ENCODE measurements around the gene SHC3.

SHC3 gene

DNA sequence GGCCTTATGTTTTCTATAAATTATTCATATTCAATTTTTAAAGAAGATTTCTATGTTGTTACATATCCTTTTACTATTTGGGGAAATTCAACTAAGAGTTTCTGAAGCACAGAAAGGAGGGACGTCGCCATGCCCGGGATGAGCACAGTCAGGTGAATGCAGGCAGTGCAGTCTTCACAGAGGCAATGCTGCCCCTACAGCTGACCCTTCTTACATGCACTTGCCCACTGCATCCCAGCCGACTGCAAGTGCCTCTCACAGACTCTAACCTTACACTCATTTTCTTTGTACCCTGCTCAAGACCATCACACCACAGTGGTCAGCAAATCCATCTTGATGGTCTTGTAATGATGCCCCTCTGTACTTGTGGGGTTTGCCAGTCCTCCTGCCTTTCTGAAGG, 73.8 kb downstream of the SHC3 start:
- DNase-seq = no peak

DNA sequence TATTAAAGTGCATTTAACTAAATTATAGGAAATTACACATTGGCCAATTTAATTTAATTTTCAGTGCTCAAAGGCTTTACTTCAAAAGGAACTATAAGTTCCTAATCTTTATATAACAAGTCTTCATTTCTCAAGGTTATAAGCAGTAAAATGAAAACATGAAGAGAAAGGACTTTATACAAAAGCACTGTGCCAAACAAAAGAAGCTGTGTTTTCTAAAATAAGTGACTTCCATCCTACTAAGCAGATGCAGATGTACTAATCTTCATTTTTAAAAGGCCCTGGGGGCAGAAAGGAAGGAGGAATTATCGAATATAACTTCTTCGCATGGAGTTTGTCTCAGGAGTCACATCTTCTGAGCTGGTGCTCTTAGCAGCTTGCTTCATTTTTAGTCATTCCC, 81.4 kb downstream of the SHC3 start:
- DNase-seq = no peak

DNA sequence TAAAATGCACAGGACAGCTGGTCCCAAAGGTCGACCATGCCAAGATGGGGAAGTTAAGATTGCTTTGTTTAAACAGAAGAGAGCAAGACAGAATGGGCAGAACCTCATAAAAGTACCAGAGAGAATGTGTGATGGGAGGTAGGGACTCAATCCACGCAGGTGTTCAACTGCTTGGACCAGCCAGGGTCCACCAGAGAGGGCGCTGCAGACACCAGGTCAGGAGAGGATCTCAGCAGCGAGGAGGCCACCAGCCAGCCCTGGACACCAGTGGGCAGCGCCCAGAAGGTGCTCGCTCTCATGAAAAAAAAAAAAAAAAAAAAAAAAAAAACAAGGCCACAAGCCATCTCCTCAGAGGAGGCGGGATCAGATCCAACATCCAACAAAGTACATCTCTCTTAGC, 81.8 kb downstream of the SHC3 start:
- DNase-seq = no peak

DNA sequence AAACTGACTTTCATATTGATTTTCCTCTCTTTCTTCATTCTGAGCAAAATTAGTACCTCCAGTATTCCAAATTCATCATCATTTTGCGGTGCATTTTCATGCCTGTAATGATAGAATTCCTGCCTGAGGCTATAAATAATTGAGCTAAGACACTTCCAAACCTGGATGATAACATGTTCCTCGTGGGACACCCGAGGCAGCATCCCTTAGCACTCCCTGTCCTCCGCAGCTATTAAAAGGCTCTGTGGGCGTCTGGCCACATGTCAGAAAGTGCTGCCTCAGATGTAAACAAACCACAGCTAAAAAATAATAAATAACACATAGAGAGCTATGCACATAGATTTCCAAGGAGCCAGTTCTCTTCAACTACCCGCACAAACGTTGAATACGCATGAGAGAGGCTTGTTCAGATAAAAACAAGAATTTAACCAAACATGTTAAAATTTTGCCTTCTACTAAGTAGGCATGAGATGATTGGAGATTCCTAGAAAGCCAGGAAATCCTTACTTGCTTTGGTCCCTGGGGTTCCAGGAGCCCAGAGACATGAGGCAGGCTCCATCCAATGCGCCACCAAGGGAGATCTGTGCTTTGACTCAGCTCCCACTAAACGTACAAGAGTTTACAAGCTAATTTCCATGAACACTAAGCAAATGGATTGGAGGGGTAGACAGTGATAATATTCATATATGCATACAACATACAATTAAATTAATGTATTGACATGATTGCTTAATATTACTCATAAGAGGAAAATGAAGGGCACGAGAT, 82.7 kb downstream of the SHC3 start:
- DNase-seq = no peak

DNA sequence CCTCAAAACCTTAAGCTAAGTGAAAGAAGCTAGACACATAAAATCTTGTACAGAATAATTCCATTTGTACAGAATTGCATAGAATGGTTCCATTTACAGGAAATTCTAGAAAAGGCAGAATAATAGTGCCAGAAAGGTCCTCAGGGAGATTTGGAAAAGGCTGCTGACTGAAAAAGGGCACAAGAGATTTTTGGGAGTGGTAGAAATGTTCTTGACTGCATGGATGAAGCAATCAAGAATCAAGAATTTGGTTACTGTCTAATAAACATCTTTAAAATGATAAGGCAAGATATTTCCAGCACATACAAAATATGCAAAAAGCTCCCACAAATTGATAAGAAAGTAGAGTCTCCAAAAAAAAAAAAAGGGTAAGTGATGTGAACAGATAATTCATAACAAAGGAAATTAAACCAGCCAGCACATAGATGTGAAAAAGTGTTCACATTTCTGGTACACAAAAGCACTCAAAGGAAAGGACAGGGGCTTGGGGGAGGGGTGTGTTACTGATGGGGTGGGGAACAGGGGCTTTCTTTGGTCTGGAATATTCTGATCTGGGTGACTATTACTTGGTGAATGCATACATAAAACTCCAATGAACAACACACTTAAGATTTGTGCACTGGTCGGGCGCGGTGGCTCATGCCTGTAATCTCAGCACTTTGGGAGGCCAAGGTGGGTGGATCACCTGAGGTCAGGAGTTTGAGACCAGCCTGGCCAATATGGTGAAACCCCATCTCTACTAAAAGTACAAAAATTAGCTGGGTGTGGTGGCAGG, 85.2 kb downstream of the SHC3 start:
- DNase-seq = no peak

DNA sequence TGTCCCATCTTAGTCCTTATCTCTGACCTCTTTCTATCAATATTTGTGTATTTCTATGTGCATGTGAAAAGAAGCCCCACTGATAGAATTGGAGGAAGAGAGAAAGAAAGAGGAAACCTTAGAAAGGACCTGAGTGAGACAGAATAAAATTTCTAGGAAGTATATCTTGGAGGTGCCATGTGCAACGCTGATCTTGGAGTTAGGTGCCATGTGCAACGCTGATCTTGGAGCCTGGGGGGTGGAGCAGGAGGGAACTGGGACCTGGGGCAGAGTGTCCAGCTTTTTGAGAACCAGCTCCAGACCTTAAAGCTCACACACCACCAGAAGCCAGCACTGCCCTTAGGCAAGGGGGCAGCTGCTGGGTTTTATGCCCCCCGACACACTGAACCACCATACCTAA, 89.4 kb downstream of the SHC3 start:
- DNase-seq = no peak

DNA sequence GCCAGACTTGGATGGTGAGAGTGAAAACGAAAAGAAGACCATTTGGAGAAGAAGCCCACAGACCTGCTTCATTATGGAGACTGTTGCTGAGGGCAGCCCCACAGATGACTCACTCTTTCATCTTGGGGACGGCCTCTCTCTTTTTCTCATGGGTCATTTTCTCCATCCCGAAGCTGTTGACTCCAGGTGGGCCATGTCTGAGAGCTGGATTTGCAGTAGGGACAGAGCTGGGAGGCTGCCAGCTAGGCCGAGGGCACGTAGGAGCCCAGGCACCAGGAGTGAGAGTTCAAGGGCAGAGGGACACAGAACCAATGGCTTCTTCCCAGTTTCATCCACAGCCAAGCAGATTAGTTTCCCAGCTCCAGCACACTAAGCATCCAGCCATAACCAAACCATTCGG, 95.0 kb downstream of the SHC3 start:
- no peak for DNase-seq

DNA sequence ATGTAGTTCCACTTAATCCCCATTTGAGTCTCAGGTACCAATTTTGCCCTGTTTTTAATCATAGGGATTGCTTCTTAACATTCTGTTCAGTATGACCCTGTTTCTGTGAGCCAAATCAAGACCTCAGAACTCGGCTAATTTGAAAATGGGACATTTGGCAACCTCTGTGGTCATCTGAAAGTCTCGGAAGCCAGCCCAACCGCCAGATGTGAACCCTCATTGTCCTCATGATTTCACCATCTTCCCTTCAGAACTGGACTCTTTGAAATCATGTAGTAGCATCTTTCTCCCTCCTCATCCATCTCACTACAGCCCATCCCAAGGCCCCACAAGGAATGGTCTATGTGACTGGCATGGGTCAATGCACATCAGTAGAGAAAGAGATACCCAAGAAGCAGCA, 98.4 kb downstream of the SHC3 start:
- DNase-seq = no peak

DNA sequence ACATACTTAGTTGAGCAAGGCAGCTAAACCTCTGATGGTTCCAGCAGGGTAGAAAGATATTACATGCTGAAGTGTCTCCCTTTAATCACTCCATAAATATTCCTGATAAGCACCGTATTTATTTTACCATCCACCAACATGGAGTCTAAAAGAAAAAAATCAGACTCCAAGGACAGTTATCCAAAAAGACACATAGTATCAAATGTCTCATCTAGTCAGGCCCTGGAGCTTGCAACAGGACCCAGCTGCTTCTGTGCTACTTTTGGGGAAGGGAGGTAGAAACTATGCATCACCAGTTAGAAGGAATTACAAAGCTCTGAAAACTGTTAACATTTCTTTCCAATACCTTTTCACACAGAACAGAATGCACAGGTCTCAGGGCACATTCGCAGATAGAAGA, 99.2 kb downstream of the SHC3 start:
- no peak for DNase-seq

DNA sequence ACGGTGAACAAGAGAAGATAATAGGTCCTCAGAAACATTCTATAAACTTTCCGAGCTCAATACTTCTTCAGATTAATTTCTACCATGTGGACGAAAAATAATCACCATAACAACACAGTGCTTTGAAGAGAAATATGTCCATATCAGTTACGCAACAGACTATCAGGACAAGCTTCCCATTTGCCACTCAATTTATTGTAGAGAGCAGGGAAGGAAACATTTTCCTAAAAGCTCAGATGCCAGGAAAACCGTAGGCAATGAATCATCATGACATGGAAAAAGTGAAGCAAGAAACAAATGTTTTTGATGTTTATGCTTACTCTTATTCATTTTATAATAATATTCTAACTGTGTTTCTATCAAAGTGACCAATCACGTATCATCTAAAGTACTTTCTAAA, 99.8 kb downstream of the SHC3 start:
- no peak for DNase-seq

DNA sequence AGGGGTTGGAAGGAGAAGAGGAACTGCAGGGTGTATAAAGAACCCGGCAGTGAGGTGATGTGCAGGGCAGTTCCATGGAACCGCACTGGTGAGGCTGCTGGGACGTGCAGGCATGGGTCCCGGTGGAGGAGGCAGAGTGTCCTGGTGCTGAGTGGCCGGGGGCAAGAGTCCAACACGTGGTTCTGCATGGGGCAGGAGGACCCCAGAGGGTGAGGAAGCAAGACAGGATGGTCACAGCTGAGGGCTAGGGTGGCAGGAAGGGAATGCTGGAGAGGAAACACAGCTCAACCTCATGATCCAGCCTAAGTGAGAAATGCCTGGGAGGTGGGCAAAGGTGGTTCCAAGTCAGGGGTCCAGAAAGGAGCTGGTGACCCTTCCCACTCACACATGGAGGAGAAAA, 100.2 kb downstream of the SHC3 start:
- DNase-seq = no peak

DNA sequence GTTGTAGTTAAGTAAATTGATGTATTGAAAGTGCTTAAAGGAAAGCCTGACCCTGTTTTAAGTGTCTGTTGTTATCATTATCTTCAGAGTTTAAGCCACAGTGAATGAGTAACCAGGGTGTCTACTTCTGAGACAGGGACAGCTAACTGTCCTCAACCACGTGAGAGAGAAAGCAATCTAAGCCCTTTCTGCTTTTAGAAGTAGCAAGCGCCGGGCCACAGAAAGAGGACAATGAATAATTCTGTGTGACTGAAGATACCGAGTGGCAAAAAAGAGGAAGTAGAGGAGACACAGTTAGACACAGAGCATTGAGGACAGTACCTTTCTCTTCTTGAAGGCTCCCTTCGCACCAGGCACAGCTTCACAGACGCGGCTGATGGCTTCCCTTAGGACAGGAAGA, 101.1 kb downstream of the SHC3 start:
- DNase-seq = no peak

DNA sequence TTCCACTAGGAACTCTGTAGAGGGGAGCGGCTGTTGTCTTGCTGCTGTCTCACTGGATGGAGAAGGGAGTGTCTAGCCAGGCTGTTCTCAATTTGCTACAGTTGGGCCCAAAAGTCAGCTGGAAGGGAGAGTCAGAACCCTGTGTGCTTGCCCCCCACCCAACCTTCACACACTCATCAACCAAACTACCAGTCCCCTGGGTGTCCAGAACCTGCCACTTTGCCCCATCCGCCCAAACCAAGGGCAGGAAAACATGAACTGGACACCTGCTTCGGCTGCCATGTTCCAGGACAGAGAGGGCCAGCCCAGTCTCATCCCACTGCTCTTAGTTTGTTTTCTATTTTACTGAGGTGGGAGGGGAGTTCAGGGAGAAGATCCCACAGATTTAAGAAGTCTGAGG, 105.2 kb downstream of the SHC3 start:
- DNase-seq = no peak

DNA sequence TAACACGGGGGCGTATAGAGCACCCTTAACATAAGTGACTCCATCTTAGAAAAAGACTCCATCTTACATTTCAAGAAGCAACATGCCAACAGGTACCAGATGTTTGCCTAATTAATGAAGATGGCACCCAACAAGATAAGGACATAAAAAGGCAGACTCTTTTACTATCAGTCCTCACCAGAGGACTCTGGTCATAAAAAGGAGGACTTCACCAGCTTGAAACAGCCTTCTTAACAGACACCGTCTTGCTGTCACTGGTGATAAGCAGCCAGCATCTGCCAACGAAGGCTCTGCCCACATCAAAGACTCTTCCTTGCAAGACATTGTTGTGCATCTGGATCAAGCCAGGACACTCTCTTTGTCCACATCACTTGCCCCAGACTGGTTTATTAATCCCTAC, 107.0 kb downstream of the SHC3 start:
- DNase-seq = no peak

DNA sequence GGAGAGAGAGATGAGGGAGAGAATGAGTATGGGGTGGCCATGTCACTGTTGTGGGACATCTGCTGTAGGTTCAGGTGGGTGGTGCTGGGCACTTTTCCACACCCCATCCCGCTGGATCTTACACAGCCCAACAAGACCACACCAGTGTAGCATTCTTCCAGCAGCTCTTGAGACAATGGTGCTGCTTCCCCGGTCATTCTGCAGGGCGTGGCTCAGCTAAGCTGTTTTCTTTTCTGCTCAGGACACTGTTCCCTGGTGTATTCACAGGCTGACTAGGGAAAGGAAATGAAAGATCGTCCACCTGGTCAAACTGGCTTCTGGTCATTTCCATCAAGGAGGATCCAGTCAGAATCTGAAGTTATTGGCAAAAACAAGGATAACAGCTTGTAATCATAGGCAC, 111.8 kb downstream of the SHC3 start:
- no peak for DNase-seq

DNA sequence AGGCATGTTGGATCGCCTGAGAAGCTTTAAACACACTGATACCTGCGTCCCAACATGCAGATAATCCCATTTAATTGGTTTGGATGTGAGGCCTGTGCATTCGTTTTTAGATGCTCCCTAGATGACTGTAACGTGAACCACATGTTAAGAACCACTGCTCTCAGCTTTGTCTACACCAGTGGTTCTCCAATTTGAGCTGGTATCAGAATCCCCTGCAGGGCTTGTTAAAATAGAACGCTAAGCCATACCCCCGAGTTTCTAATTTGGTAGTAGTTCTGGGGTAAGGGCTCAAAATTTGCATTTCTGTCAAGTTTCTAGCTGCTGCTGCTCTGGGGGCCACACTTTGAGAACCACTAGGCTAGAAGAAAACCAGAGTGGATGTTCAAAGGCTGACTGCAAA, 112.7 kb downstream of the SHC3 start:
- no peak for DNase-seq

DNA sequence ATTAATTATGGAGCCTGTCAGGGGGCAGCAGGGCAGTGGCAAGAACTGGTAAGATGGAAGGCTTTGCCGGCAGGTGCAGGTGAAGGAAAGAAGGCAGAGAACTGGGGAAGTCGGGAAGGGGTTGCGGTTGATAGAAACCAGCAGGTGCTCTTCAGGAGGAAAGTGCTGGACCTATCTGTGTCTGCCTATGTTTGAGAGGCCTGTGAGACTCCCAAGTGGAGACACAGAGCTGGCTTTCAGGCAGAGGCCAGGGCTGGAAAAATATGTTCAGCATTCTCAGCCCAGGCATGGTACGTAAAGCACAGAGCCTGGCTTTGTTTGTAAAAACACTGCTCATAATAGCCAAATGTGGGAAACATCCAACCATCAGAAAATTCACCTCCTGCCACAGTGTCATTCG, 117.8 kb downstream of the SHC3 start:
- no peak for DNase-seq

DNA sequence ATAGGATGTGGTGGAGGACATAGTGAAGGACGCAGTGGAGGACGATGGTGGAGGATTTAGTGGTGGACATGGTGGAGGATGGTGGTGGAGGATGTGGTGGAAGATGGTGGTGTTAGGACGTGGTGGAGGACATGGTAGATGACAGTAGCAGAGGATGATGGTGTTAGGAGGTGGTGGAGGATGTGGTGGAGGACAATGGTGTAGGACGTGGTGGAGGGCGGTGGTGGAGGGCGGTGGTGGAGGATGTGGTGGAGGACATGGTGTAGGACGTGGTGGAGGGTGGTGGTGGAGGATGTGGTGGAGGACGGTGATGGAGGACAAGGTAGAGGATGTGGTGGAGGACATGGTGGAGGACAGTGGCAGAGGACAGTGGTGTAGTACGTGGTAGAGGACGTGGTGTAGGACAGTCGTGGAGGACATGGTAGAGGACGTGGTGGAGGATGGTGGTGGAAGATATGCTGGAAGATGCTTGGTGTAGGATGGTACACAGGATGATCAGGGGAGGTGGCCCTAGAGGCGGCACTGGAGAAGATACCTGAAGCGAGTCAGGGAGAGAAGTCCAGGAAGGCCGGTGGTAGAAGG, 118.6 kb downstream of the SHC3 start:
- no peak for DNase-seq

DNA sequence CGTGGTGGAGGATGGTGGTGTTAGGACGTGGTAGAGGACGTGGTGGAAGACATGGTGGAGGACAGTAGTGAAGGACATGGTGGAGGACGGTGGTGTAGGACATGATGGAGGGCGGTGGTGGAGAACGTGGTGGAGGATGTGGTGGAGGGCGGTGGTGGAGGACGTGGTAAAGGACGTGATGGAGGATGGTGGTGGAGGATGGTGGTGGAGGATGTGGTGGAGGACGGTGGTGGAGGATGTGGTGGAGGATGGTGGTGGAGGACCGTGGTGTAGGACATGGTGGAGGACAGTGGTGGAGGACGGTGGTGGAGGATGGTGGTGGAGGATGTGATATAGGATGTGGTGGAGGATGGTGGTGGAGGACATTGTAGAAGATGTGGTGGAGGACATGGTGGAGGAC, 119.7 kb downstream of the SHC3 start:
- DNase-seq = no peak

DNA sequence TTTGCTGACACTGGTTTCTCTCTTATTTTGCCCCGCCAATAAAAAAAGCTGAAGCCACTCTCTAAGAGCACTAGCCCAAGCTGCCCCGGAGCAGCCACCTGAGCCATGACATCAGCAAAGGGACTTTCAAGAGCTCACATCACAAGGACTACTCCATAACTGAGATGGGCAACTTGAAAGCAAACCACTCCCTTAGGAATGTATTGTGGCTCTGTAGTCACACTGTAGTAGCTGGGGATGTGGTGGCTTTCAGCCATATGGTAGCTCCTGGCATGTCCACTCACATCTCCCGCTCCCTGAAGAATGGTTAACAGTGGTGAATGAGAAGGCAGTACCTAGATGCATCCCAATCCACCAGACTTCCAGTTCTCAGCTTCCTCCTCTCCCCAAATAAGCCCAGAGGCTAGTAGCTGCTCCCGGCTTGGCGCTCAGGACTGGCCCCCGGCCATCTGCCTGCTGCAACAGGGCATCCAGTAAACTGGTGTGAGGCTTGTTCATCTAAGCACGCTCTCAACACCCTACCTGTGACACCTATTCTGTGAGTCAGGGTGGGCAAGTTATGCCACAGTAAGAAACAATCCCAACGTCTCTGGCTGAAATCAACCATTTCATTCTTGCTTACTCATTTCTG, 123.6 kb downstream of the SHC3 start:
- no peak for DNase-seq

DNA sequence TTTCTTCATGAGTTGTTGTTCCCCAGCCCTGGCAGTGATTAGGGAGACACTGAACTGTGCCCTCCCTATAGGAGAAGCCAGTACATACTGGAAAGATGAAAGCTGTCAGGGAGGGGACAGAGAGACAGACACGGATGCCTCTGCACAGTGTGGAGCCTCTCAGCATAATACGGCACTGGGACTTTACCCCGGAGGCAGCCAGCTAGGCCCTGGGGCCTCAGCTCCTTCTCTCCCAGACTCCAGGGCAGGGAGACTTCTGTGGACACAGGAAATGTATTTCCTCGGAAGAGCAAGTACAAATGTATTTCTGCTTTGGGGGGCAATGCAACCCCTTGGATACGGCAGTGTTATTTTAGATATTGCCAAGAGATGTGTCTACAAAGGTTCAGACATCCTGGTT, 125.3 kb downstream of the SHC3 start:
- DNase-seq = no peak

DNA sequence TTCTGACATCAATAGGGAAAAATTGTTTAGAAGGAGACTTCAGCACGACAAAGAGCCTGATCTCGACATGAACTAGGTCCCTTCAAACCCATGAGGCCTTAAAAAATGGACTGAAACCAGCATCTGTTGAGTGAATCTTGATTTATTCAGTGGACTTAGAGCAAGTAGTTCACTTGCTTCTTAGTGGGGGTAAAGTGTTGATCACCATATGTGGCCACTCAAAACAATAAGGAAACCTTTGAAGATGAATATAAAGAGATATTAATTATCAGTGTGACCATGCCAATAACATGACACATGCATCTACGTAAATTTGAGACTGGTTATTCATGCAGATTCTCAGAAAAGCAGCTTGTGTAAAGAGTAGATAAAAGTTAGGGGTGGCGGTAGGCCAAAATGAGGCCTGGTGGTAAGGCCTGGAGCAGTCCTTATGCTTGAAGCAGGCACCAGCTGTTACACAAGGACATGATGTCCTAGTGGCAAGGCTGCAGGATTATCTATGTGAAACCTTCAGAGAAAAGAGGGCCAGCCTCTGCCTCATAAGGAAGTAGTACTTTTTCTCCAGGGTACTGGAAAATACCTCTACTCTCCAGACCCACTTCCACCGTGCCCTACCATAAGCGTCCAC, 126.0 kb downstream of the SHC3 start:
- DNase-seq = no peak

DNA sequence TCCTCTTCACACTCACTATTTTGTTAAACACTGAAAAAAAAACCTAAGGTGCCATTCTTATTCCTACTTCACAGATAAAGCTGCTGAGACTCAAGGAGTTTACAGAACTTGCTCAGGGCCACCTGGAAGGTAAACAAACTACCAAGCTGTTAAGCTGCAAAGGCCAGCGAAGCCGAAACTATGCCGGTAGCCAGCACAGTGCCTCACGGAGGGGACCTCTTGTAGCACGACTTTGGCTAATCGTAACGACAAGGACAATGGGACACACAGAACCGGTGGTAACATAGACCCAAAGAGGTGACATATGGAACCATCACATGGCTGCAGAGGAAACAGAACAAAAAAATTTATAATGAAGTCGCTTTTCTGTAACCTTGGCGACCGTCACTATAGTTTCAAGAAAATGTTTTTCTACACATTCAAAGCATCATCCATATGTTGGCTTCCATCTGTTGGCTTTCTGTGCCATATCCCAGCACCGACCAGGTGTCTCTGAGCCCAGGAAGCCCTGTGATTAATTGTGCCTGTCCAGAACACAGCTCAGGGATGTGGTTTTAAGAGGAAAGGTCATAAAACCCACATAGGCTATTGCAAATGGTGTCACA, 127.1 kb downstream of the SHC3 start:
- DNase-seq = no peak
